HL-60 (cell line): ENCODE results near the gene RFX1.
"Not testable (repeated sequence)": the region's sequence is repeated elsewhere in the genome, so short reads cannot be mapped to it uniquely, and the experiment has no call there.

Experiments used
- DNase-seq, 2 experiments: peaks; one replicate each; pipeline ENCODE4 v3.0.0-alpha.2; 2010 to 2020; ENCODE audit warnings: low read depth in 1 of 2, low spot score in 1 of 2
- H3K27ac ChIP-seq: fragments of 250-450 bp; sonication (Bioruptor Pico); replicated peaks from 2 replicates; pipeline ENCODE4 v1.5.1; 2020; ENCODE audit warnings: mild to moderate bottlenecking, moderate library complexity
- H3K27me3 ChIP-seq: fragments of 250-450 bp; sonication (Bioruptor Pico); 2 replicates; pipeline ENCODE4 v1.5.1; 2021; ENCODE audit warnings: mild to moderate bottlenecking, moderate library complexity; ENCODE audit not compliant: insufficient read depth, poor library complexity, severe bottlenecking
- H3K4me3 ChIP-seq: replicated peaks from 2 replicates; pipeline ENCODE4 v1.5.1; 2011; ENCODE audit warnings: mild to moderate bottlenecking, control low read depth, low read length; ENCODE audit not compliant: insufficient read depth
- CTCF ChIP-seq: IDR thresholded peaks from one replicate; pipeline ENCODE4 v1.5.1; 2011; ENCODE audit warnings: low read length, control low read depth, inconsistent platforms; ENCODE audit not compliant: insufficient read depth
- GABPA ChIP-seq: IDR thresholded peaks from 2 replicates; pipeline ENCODE4 v1.6.1; 2012; ENCODE audit warnings: low read depth
- POLR2AphosphoS5 ChIP-seq: IDR thresholded peaks from 2 replicates; pipeline ENCODE4 v1.6.1; 2012; ENCODE audit warnings: low read depth
- SPI1 ChIP-seq: IDR thresholded peaks from 2 replicates; pipeline ENCODE4 v1.6.1; 2012; ENCODE audit warnings: low read depth, mild to moderate bottlenecking, borderline replicate concordance
- TF ChIP-seq, protein P1 (sequence below): IDR thresholded peaks from 2 replicates; pipeline ENCODE4 v1.6.1; 2012; ENCODE audit warnings: low read depth; ENCODE audit not compliant: insufficient replicate concordance

The RFX1 gene

DNA sequence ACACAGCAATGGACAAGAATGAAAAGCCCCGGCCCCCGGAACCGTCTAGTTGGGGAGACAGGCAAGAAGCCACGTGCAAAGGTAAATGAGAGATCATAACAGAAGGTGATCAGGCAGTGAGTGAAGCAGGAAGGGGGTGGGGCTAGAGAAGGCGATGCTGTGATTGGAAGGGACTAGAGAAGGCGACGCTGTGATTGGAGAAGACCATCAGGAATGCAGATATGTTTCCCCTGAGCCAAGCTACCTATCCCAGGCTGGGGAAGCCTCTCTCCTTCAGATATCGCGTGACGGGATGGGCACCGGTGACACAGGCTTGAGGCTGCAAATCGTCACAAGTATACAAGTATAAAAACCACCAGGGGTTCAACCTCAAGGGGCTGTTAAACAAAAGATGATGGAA lies 32.0 kb downstream of the RFX1 start:
- TF ChIP-seq POLR2AphosphoS5, result no peak
- no peak for TF ChIP-seq SPI1
- TF ChIP-seq, protein P1, sequence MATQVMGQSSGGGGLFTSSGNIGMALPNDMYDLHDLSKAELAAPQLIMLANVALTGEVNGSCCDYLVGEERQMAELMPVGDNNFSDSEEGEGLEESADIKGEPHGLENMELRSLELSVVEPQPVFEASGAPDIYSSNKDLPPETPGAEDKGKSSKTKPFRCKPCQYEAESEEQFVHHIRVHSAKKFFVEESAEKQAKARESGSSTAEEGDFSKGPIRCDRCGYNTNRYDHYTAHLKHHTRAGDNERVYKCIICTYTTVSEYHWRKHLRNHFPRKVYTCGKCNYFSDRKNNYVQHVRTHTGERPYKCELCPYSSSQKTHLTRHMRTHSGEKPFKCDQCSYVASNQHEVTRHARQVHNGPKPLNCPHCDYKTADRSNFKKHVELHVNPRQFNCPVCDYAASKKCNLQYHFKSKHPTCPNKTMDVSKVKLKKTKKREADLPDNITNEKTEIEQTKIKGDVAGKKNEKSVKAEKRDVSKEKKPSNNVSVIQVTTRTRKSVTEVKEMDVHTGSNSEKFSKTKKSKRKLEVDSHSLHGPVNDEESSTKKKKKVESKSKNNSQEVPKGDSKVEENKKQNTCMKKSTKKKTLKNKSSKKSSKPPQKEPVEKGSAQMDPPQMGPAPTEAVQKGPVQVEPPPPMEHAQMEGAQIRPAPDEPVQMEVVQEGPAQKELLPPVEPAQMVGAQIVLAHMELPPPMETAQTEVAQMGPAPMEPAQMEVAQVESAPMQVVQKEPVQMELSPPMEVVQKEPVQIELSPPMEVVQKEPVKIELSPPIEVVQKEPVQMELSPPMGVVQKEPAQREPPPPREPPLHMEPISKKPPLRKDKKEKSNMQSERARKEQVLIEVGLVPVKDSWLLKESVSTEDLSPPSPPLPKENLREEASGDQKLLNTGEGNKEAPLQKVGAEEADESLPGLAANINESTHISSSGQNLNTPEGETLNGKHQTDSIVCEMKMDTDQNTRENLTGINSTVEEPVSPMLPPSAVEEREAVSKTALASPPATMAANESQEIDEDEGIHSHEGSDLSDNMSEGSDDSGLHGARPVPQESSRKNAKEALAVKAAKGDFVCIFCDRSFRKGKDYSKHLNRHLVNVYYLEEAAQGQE, result no peak
- TF ChIP-seq CTCF, result no peak
- no peak for TF ChIP-seq GABPA
- no peak overlapping the region for H3K4me3 ChIP-seq
- H3K27me3 ChIP-seq, result no peaks in the 10 kb centered on the region
- no peak overlapping the region for H3K27ac ChIP-seq
- DNase-seq, result no peak

- not testable (repeated sequence) for DNase-seq, H3K27ac ChIP-seq
Observed at GRCh38 chr19:13973479-13973878, 32.6 kb downstream of the RFX1 start.

DNA sequence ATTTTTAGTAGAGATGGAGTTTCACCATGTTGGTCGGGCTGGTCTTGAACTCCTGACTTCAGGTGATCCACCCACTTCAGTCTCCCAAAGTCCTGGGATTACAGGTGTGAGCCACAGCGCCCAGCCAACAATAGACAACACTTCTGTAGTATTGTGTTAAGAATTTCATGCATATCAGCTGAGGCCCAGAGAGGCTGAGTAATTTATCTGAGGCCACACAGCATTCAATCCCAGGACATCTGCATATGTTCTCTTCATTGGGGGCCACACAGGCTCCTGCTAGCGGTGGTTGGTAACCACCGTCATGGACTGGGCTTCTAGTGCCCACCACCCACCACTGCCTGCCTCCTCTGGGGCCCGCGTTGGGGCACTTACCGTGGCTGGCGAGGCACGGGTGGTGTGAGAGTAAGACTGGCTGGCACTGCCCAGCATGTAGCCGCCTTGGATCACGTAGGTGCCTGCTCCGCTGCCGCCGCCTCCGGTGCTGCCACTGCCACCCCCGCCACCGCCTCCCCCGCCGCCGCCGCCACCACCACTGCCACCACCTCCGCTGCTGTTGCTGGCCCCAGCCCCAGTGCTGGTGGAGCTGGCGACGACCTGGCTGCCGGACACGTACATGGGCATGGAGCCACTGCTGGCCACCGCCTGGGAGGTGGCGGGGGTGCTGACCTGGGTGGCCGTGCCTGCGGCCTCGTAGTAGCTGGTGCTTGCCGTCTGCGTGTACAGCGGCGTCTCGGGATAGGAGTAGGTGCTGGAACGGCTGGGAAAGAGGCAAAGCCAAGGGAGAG lies 33.6 kb downstream of the RFX1 start:
- H3K27ac ChIP-seq, result no peak overlapping the region
- TF ChIP-seq, protein P1, result no peak
- TF ChIP-seq CTCF (no peak), POLR2AphosphoS5 (no peak), GABPA (no peak), SPI1 (no peak)
- H3K4me3 ChIP-seq, result no peak overlapping the region
- DNase-seq, result no peak
- H3K27me3 ChIP-seq, result no peaks in the 10 kb centered on the region

More at GRCh38 chr19:13973479-13973878, 32.6 kb downstream of the RFX1 start:
- H3K27me3 ChIP-seq, H3K4me3 ChIP-seq: not testable (repeated sequence)

DNA sequence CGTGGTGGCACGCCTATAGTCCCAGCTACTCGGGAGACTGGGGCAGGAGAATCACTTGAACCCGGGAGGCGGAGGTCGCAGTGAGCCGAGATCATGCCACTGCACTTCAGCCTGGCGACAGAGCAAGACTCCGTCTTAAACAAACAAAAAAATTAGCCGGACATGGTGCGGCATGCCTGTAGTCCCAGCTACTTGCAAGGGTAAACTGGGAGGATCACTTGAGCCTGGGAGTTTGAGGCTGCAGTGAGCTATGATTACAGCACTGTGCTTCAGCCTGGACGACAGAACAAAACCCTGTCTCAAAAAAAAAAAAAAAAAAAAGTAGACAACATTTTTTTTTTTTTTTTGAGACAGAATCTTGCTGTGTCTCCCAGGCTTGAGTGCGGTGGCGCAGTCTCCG lies 34.3 kb downstream of the RFX1 start:
- not testable (repeated sequence) for H3K27me3 ChIP-seq, DNase-seq, H3K27ac ChIP-seq, H3K4me3 ChIP-seq

GRCh38 chr19:13969897-13970296 lies 36.2 kb downstream of the RFX1 start:
- no peak for TF ChIP-seq GABPA
- TF ChIP-seq, protein P1, result no peak
- TF ChIP-seq SPI1, result no peak
- TF ChIP-seq POLR2AphosphoS5, result no peak
- no peak for TF ChIP-seq CTCF
- no peak overlapping the region for H3K27ac ChIP-seq
- H3K27me3 ChIP-seq, result no peaks in the 10 kb centered on the region
- H3K4me3 ChIP-seq, result no peak overlapping the region
- no peak for DNase-seq
